ENCODE data around the gene GPRC5B. TPM values are rescaled to one million over a fixed set of nuclear protein-coding genes. Genes with fewer than 3 reads are reported as not detected.

GPRC5B gene
- total and polyA plus RNA-seq, 2 donors (not counting 1 experiment from before 2014, with no cell fraction given) = 4.3 to 4.5 TPM

DNA sequence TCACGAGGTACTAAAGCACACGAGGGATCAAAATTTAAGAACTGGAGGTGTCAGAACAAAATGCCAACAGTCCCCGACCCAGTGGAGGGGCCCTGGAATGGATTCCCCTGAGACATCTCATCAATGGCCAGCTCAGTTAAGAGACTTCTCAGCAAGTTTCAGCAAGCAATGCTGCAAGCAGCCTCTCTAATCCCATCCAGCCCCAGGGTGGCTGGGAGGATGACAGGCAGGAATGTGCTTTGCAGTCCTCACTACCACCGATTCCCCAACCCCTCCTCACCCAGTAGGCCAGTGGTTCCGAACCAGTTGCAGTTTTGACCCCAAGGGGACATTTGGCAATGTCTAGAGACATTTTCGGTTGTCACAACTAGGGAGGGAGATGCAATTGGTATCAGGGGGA lies 8.7 kb downstream of the GPRC5B start:
- Histone ChIP-seq H3K27me3 (ENCODE audit: control insufficient read depth, insufficient read depth, low read length) (no peaks in the 10 kb centered on the region), H4K20me1 (ENCODE audit: control insufficient read depth, extremely low read depth, insufficient read depth, low read length) (no peaks in the 10 kb centered on the region), H3K9me3 (ENCODE audit: control insufficient read depth, insufficient read depth, low read depth, low read length) (no peaks in the 10 kb centered on the region), H3K9ac (ENCODE audit: insufficient read depth, low read length) (no peak overlapping the region), H3K4me3 (replicated peaks in 1 of 4; ENCODE audit: control extremely low read depth in 1 of 4, insufficient read depth in 1 of 4, low read depth in 3 of 4, low read length in 4 of 4) (no peak overlapping the region), H3K79me2 (ENCODE audit: control insufficient read depth, insufficient read depth, low read length) (no peaks in the 10 kb centered on the region), H2AFZ (ENCODE audit: low read length) (no peak overlapping the region), H3K27ac (ENCODE audit: insufficient read depth, low read length) (no peak overlapping the region), H3K4me2 (ENCODE audit: extremely low read depth, insufficient read depth, low read length) (no peak overlapping the region), H3K36me3 (ENCODE audit: control insufficient read depth, insufficient read depth, low read length) (no peaks in the 10 kb centered on the region), H3K4me1 (ENCODE audit: control insufficient read depth, extremely low read depth, insufficient read depth, low read length) (no peaks in the 10 kb centered on the region)
- no peak for TF ChIP-seq EZH2 (IDR thresholded peaks at IDR 0.05; ENCODE audit: low read length, missing control alignments)
- TF ChIP-seq, protein P1, sequence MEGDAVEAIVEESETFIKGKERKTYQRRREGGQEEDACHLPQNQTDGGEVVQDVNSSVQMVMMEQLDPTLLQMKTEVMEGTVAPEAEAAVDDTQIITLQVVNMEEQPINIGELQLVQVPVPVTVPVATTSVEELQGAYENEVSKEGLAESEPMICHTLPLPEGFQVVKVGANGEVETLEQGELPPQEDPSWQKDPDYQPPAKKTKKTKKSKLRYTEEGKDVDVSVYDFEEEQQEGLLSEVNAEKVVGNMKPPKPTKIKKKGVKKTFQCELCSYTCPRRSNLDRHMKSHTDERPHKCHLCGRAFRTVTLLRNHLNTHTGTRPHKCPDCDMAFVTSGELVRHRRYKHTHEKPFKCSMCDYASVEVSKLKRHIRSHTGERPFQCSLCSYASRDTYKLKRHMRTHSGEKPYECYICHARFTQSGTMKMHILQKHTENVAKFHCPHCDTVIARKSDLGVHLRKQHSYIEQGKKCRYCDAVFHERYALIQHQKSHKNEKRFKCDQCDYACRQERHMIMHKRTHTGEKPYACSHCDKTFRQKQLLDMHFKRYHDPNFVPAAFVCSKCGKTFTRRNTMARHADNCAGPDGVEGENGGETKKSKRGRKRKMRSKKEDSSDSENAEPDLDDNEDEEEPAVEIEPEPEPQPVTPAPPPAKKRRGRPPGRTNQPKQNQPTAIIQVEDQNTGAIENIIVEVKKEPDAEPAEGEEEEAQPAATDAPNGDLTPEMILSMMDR (conservative IDR thresholded peaks at IDR 0.05 in 1 of 2, IDR thresholded peaks at IDR 0.05 in 1 of 2; ENCODE audit: low read depth in 1 of 2, low read length in 2 of 2) = no peak
- no peak for DNase-seq (ENCODE audit: low read depth in 2 of 2)

DNA sequence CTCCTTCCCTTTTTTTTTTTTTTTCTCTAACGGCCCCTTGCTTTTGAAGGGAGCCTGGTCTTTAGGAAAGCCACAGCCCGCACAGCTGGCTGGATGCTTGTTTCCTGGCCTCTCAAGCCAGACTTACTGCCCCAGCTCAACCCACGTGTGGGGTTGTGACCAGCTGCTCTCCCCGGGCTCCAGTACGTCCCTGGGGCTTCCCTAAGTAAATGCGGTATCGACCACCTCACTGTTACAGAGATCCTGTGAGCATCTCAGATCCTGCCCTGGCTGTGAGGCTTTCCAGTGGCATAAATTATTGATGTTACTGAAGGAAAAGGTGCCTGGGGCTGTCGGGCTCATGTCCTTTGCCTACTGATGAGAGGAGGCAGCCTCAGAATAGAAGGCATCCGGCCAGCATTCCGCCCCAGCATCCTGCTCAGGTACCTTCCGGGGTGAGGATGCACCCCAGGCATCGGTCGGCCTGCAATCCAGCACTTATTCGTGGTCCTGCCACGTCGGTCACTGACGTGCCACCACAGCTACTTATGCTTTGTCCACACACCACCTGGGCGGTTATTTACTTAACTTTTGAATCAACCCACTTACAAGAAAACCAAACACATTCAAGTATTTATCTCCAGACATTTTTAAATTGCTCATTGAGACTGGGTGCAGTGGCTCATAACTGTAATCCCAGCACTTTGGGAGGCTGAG lies 9.6 kb downstream of the GPRC5B start:
- no peaks in the 10 kb centered on the region for H3K9me3 ChIP-seq (ENCODE audit: control insufficient read depth, insufficient read depth, low read depth, low read length)
- H3K4me3 ChIP-seq (replicated peaks in 1 of 4; ENCODE audit: control extremely low read depth in 1 of 4, insufficient read depth in 1 of 4, low read depth in 3 of 4, low read length in 4 of 4) = no peak overlapping the region
- H3K9ac ChIP-seq (ENCODE audit: insufficient read depth, low read length) = no peak overlapping the region
- TF ChIP-seq, protein P1 (conservative IDR thresholded peaks at IDR 0.05 in 1 of 2, IDR thresholded peaks at IDR 0.05 in 1 of 2; ENCODE audit: low read depth in 1 of 2, low read length in 2 of 2) = no peak
- no peak for TF ChIP-seq EZH2 (IDR thresholded peaks at IDR 0.05; ENCODE audit: low read length, missing control alignments)
- H3K79me2 ChIP-seq (ENCODE audit: control insufficient read depth, insufficient read depth, low read length) = no peaks in the 10 kb centered on the region
- no peaks in the 10 kb centered on the region for H3K4me1 ChIP-seq (ENCODE audit: control insufficient read depth, extremely low read depth, insufficient read depth, low read length)
- no peaks in the 10 kb centered on the region for H3K36me3 ChIP-seq (ENCODE audit: control insufficient read depth, insufficient read depth, low read length)
- H3K4me2 ChIP-seq (ENCODE audit: extremely low read depth, insufficient read depth, low read length) = no peak overlapping the region
- H3K27me3 ChIP-seq (ENCODE audit: control insufficient read depth, insufficient read depth, low read length) = no peaks in the 10 kb centered on the region
- no peak overlapping the region for H3K27ac ChIP-seq (ENCODE audit: insufficient read depth, low read length)
- no peaks in the 10 kb centered on the region for H4K20me1 ChIP-seq (ENCODE audit: control insufficient read depth, extremely low read depth, insufficient read depth, low read length)
- DNase-seq (ENCODE audit: low read depth in 2 of 2) = no peak
- H2AFZ ChIP-seq (ENCODE audit: low read length) = no peak overlapping the region

DNA sequence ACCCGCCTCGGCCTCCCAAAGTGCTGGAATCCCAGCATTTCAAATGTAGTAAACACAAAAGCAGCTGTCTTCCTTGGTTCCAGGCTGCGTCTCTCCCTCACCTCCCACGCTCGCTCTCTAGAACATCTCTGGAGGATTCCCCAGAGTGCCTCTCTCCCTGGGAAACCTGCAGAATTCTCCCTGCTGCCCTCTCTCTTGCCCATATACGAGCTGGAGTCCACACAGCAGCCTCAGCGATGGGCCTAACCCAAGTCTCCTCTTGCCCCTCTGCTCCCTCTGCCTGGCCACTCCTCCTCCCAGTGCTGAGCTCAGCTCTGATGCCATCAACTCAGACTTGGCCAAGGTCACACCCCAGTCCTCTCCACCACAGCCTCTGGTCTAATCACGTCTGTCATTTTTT lies 10.6 kb downstream of the GPRC5B start:
- Histone ChIP-seq H3K79me2 (ENCODE audit: control insufficient read depth, insufficient read depth, low read length) (no peaks in the 10 kb centered on the region), H3K4me2 (ENCODE audit: extremely low read depth, insufficient read depth, low read length) (no peak overlapping the region), H3K4me1 (ENCODE audit: control insufficient read depth, extremely low read depth, insufficient read depth, low read length) (no peaks in the 10 kb centered on the region), H3K9ac (ENCODE audit: insufficient read depth, low read length) (no peak overlapping the region), H3K4me3 (replicated peaks in 1 of 4; ENCODE audit: control extremely low read depth in 1 of 4, insufficient read depth in 1 of 4, low read depth in 3 of 4, low read length in 4 of 4) (no peak overlapping the region), H3K9me3 (ENCODE audit: control insufficient read depth, insufficient read depth, low read depth, low read length) (no peaks in the 10 kb centered on the region), H3K36me3 (ENCODE audit: control insufficient read depth, insufficient read depth, low read length) (no peaks in the 10 kb centered on the region), H3K27ac (ENCODE audit: insufficient read depth, low read length) (no peak overlapping the region), H2AFZ (ENCODE audit: low read length) (no peak overlapping the region), H3K27me3 (ENCODE audit: control insufficient read depth, insufficient read depth, low read length) (no peaks in the 10 kb centered on the region), H4K20me1 (ENCODE audit: control insufficient read depth, extremely low read depth, insufficient read depth, low read length) (no peaks in the 10 kb centered on the region)
- DNase-seq (ENCODE audit: low read depth in 2 of 2) = no peak
- TF ChIP-seq, protein P1 (conservative IDR thresholded peaks at IDR 0.05 in 1 of 2, IDR thresholded peaks at IDR 0.05 in 1 of 2; ENCODE audit: low read depth in 1 of 2, low read length in 2 of 2) = no peak
- no peak for TF ChIP-seq EZH2 (IDR thresholded peaks at IDR 0.05; ENCODE audit: low read length, missing control alignments)
